ENCODE results near the gene ERI2.
A peak's percentile ranks its signal among the peaks of the same experiment; 100 is the strongest.
"Not testable (repeated sequence)": the region's sequence is repeated elsewhere in the genome, so short reads cannot be mapped to it uniquely, and the experiment has no call there.

Gene ERI2

GRCh38 chr16:20818929-20819585, 12.8 kb upstream of the ERI2 start:
- no peak for DNase-seq

- no peak for DNase-seq
Measured at GRCh38 chr16:20814784-20815183, 8.5 kb upstream of the ERI2 start.

- no peak for DNase-seq
Measured at GRCh38 chr16:20812510-20812909, 6.2 kb upstream of the ERI2 start.

- DNase-seq = no peak
Measured at GRCh38 chr16:20811889-20812439, 5.7 kb upstream of the ERI2 start.

- no peak for DNase-seq
Measured at GRCh38 chr16:20807862-20808261, 1.6 kb upstream of the ERI2 start.

- DNase-seq = not testable (repeated sequence)
Measured at GRCh38 chr16:20805684-20806167, 546 bp downstream of the ERI2 start.

GRCh38 chr16:20803561-20804214, 2.6 kb downstream of the ERI2 start:
- no peak for DNase-seq

- no peak for DNase-seq
Measured at GRCh38 chr16:20803192-20803560, 3.1 kb downstream of the ERI2 start.

- no peak for DNase-seq
Measured at GRCh38 chr16:20801278-20801677, 5.0 kb downstream of the ERI2 start.

- no peak for DNase-seq
Measured at GRCh38 chr16:20799599-20799998, 6.7 kb downstream of the ERI2 start.

- no peak for DNase-seq
Measured at GRCh38 chr16:20798364-20798763, 7.9 kb downstream of the ERI2 start.

- DNase-seq = no peak
Measured at GRCh38 chr16:20791923-20792612, 14.2 kb downstream of the ERI2 start.

GRCh38 chr16:20789130-20789529, 17.1 kb downstream of the ERI2 start:
- DNase-seq = no peak

GRCh38 chr16:20784204-20784603, 22.1 kb downstream of the ERI2 start:
- DNase-seq = no peak

- no peak for DNase-seq
Measured at GRCh38 chr16:20782470-20782869, 23.8 kb downstream of the ERI2 start.

- DNase-seq = no peak
Measured at GRCh38 chr16:20781697-20782096, 24.6 kb downstream of the ERI2 start.

- DNase-seq = peak; percentile 21
Measured at GRCh38 chr16:20774703-20775362, 31.4 kb downstream of the ERI2 start.

GRCh38 chr16:20773679-20774078, 32.6 kb downstream of the ERI2 start:
- no peak for DNase-seq

- DNase-seq = no peak
Measured at GRCh38 chr16:20768818-20769217, 37.5 kb downstream of the ERI2 start.

- DNase-seq = no peak
Measured at GRCh38 chr16:20768121-20768520, 38.2 kb downstream of the ERI2 start.

- DNase-seq = no peak
Measured at GRCh38 chr16:20767577-20767976, 38.7 kb downstream of the ERI2 start.

- no peak for DNase-seq
Measured at GRCh38 chr16:20766294-20766693, 40.0 kb downstream of the ERI2 start.

- no peak for DNase-seq
Measured at GRCh38 chr16:20765732-20766131, 40.5 kb downstream of the ERI2 start.
